Psoas muscle (tissue), 8 donors: ENCODE data around the gene KLHDC1. TPM values are rescaled to one million over a fixed set of nuclear protein-coding genes. Genes with fewer than 3 reads are reported as not detected.
A peak's percentile ranks its signal among the peaks of the same experiment; 100 is the strongest.
"Not testable (repeated sequence)": the region's sequence is repeated elsewhere in the genome, so short reads cannot be mapped to it uniquely, and the experiment has no call there.

Experiments used
- ATAC-seq, 4 donors: fragments of 200-7000 bp; cut with Tn5 transposase; one replicate each; pipeline ENCODE4 v1.9.1; 2020; ENCODE audit warnings: moderate library complexity in 3 of 4, mild to moderate bottlenecking in 2 of 4
- DNase-seq, 2 donors: peaks; one replicate each; pipeline ENCODE4 v3.0.0-alpha.2; 2020
- H3K27ac ChIP-seq: fragments of 200-600 bp; one replicate; pipeline ENCODE4 v1.8.0; 2022
- H3K27me3 ChIP-seq, 3 donors: fragments of 200-600 bp in 1 of 3; one replicate each; pipeline versions ENCODE4 v1.6.1 to v1.8.0; 2013 to 2022; ENCODE audit warnings: low read length in 2 of 3, mild to moderate bottlenecking in 2 of 3, moderate library complexity in 1 of 3; ENCODE audit not compliant: insufficient read depth in 3 of 3
- H3K36me3 ChIP-seq, 2 donors: fragments of 200-600 bp in 1 of 2; one replicate each; pipeline versions ENCODE4 v1.6.1 to v1.8.0; 2013 to 2022; ENCODE audit warnings: low read depth in 1 of 2, mild to moderate bottlenecking in 1 of 2, moderate library complexity in 1 of 2; ENCODE audit not compliant: insufficient read depth in 1 of 2
- H3K4me1 ChIP-seq: fragments of 200-600 bp; one replicate; pipeline ENCODE4 v1.8.0; 2022
- H3K4me3 ChIP-seq: fragments of 200-600 bp; one replicate; pipeline ENCODE4 v1.8.0; 2022; ENCODE audit warnings: mild to moderate bottlenecking
- H3K9me3 ChIP-seq: fragments of 200-600 bp; one replicate; pipeline ENCODE4 v1.8.0; 2022
- WGBS, 3 donors: extraction: QIAGEN DNeasy Blood & Tissue Kit; methylation state at CpG; one replicate each; pipeline versions ENCODE4 v1.1.6 to v1.1.7; 2013; 5-methylcytosine and 5-hydroxymethylcytosine counted together
- intact Hi-C, 2 donors: fragments of 100-400 bp; cut with DNase I; formaldehyde crosslinking; loops; one replicate each; pipeline versions ENCODE4 v1.11.0 to v1.14.2; 2022
- polyA plus RNA-seq, 3 donors: library from polyadenylated mRNA; stranded (reverse); fragments of 200-250 nt; gene quantifications; one replicate each; pipeline ENCODE4 v1.2.3, GENCODE V29; 2013
- total RNA-seq, 4 donors: library from RNA; stranded (reverse); fragmentation: NEBNext Ultra II Directional in 2 of 4; extraction: Animal tissue kit (Norgen Biotek cat#: 25700) in 2 of 4; gene quantifications; one replicate each; pipeline versions ENCODE4 v1.2.1 to v1.2.4, GENCODE V29; 2021 to 2023
- TF ChIP-seq, protein P1 (sequence below): fragments of 200-600 bp; IDR thresholded peaks from one replicate; pipeline ENCODE4 v1.8.0; 2022; ENCODE audit warnings: antibody characterized with exemption
- donor health status: healthy with polysubstance abuse.
- donor health status: DM: no; HTN: no; CAD: no; lungs with moderate emphysema.
- donor health status: Bipolar disorder and iron deficiency.
- donor health status: healthy.
- donor health status: DM: yes; HTN: yes; CAD: no.
- donor health status: DM: no; HTN: no; CAD: no.
- donor health status: DM: no; HTN: no; CAD: no.
- donor health status: DM: yes; HTN: yes; CAD: no.

Gene KLHDC1
- total and polyA plus RNA-seq, 7 donors, result 1.0 to 7.6 (median 5.3) TPM

- peak overlapping the region; percentile 95 for H3K4me3 ChIP-seq
- no peak for DNase-seq
- intact Hi-C loops, result loop anchor here (2.0 to 5.0 kb wide), 2 partner anchors 134 to 137 kb away; partner anchors contain the start of gene DNAAF2 (in 1 of the 2)
- WGBS, 3 donors, result 19 to 25% (median 25%) methylated on average over 6 of the region's 6 CpGs
- H3K27ac ChIP-seq, result peak overlapping the region; percentile 94
- peaks cover 4 to 28% of the 10 kb centered on the region in 2 donors for H3K36me3 ChIP-seq
- H3K27me3 ChIP-seq, result no peaks in the 10 kb centered on the region
- H3K9me3 ChIP-seq, result no peaks in the 10 kb centered on the region
- ATAC-seq, result no peak
- peaks cover 24% of the 10 kb centered on the region for H3K4me1 ChIP-seq
- TF ChIP-seq, protein P1, sequence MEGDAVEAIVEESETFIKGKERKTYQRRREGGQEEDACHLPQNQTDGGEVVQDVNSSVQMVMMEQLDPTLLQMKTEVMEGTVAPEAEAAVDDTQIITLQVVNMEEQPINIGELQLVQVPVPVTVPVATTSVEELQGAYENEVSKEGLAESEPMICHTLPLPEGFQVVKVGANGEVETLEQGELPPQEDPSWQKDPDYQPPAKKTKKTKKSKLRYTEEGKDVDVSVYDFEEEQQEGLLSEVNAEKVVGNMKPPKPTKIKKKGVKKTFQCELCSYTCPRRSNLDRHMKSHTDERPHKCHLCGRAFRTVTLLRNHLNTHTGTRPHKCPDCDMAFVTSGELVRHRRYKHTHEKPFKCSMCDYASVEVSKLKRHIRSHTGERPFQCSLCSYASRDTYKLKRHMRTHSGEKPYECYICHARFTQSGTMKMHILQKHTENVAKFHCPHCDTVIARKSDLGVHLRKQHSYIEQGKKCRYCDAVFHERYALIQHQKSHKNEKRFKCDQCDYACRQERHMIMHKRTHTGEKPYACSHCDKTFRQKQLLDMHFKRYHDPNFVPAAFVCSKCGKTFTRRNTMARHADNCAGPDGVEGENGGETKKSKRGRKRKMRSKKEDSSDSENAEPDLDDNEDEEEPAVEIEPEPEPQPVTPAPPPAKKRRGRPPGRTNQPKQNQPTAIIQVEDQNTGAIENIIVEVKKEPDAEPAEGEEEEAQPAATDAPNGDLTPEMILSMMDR, result no peak
These were observed 76.3 kb downstream of the KLHDC1 start for GRCh38 chr14:49769171-49769570.

- DNase-seq (no peak), ATAC-seq (no peak)
- Histone ChIP-seq H3K9me3 (no peaks in the 10 kb centered on the region), H3K36me3 (peaks cover 4 to 34% of the 10 kb centered on the region in 2 donors), H3K27ac (peak overlapping the region; percentile 94), H3K4me3 (peak overlapping the region; percentile 95), H3K4me1 (peaks cover 24% of the 10 kb centered on the region), H3K27me3 (no peaks in the 10 kb centered on the region)
- TF ChIP-seq, protein P1, result no peak
- intact Hi-C loops, result loop anchor here (2.0 to 5.0 kb wide), 2 partner anchors 135 to 137 kb away; partner anchors contain the start of gene DNAAF2 (in 1 of the 2)
- WGBS, 3 donors, result 53 to 59% (median 56%) methylated on average over 15 of the region's 15 CpGs
These were observed 76.8 kb downstream of the KLHDC1 start for GRCh38 chr14:49769581-49770211.

DNA sequence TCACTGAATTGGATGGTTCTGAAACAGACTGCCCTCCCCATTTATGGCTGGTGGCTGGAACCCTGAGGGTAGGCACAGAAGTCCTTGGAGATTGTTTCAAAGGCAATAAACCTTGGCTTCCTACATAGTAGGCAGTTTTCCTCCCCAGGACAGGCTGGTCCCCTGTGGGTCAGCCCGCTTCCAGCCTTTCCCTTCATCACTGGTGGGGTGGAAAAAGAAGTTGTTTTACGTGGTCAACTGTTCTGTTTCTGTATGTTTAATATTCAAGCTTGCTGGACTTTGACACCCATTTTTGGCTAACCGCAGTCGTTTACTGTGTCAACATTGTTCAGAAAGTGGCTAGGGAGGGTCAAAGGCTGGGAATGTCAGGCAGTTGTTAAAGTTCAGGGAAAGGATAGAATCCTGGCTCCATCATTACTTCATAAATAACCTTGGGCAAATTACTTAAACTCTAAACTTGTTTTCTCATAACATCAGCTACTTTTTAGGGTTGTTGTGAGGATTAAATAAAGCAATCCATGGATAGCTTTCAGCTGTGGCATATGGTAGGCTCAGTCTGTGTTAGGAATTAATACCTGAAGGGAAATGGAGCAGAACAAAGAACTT lies 77.4 kb downstream of the KLHDC1 start:
- TF ChIP-seq, protein P1, result no peak
- no peaks in the 10 kb centered on the region for H3K9me3 ChIP-seq
- peaks cover 10 to 40% of the 10 kb centered on the region in 2 donors for H3K36me3 ChIP-seq
- peaks cover 24% of the 10 kb centered on the region for H3K4me1 ChIP-seq
- 60 to 67% (median 62%) methylated on average over 4 of the region's 4 CpGs for WGBS, 3 donors
- H3K27ac ChIP-seq, result peak overlapping the region; percentile 94
- ATAC-seq, result no peak
- intact Hi-C loops, result no loop called here
- no peak for DNase-seq
- H3K4me3 ChIP-seq, result peak overlapping the region; percentile 95
- no peaks in the 10 kb centered on the region for H3K27me3 ChIP-seq

DNA sequence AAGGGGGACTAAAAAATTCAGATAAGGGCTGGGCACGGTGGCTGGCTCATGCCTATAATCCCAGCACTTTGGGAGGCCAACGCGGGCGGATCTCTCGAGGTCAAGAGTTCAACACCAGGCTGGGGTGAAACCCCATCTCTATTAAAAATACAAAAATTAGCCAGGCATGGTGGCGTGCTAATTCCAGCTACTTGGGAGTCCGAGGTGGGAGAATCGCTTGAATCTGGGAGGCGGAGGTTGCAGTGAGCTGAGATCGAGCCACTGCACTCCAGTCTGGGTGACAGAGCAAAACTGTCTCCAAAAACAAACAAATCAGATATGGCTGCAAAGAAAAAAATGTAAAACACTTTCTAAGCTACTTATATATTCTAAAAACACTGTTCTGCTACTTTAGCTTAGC lies 78.8 kb downstream of the KLHDC1 start:
- H3K27me3 ChIP-seq, intact Hi-C loops, DNase-seq, ATAC-seq, H3K4me3 ChIP-seq, H3K9me3 ChIP-seq: not testable (repeated sequence)
- 85 to 86% (median 86%) methylated on average over 10 of the region's 10 CpGs for WGBS, 3 donors
- Histone ChIP-seq H3K36me3 (peaks cover 10 to 54% of the 10 kb centered on the region in 2 donors), H3K4me1 (peaks cover 24% of the 10 kb centered on the region), H3K27ac (peak overlapping the region; percentile 12)

DNA sequence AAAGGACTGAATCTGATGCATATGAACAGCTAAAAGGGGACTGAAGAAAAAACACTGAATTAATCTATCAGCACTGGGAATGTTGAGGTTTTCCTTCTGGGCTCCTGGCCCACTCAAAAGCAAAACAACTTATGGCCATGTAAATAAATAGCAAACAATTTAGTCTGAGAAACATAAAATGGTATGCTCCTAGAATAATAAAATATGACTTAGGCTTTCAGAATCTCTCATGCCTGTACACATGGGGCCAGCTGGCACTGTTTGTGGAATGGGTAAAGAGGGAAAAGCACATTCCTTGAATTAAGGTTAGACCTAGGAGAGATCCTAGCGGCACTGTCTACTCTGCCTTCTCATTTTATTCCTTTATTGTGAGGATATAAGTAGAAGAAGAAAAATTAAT lies 81.2 kb downstream of the KLHDC1 start:
- no peak for ATAC-seq
- Histone ChIP-seq H3K4me1 (peaks cover 23% of the 10 kb centered on the region), H3K27me3 (no peaks in the 10 kb centered on the region), H3K4me3 (no peak overlapping the region), H3K36me3 (peaks cover 10 to 78% of the 10 kb centered on the region in 2 donors), H3K9me3 (no peaks in the 10 kb centered on the region), H3K27ac (peak overlapping the region; percentile 1)
- TF ChIP-seq, protein P1, result no peak
- 63 to 76% (median 73%) methylated on average over 1 of the region's 1 CpG for WGBS, 3 donors
- DNase-seq, result no peak
- intact Hi-C loops, result no loop called here
